Tibial nerve (tissue), 4 donors: ENCODE measurements around the gene RASA3. TPM values are rescaled to one million over a fixed set of nuclear protein-coding genes. Genes with fewer than 3 reads are reported as not detected.
A peak's percentile ranks its signal among the peaks of the same experiment; 100 is the strongest.

Experiments
- DNase-seq, 2 donors: peaks; one replicate each; pipeline ENCODE4 v3.0.0-alpha.2; 2019; ENCODE audit warnings: low spot score in 2 of 2
- H3K27ac ChIP-seq, 4 donors: fragments of 200-600 bp; sonication (generic) in 3 of 4; one replicate each; pipeline ENCODE4 v1.5.1; 2017 to 2019; ENCODE audit warnings: mild to moderate bottlenecking in 1 of 4
- H3K27me3 ChIP-seq, 2 donors: fragments of 200-600 bp; sonication (generic) in 1 of 2; one replicate each; pipeline versions ENCODE4 v1.5.1 to v1.6.0; 2017 to 2019
- H3K36me3 ChIP-seq, 3 donors: fragments of 200-600 bp; sonication (generic); one replicate each; pipeline ENCODE4 v1.5.1; 2018 to 2019
- H3K4me1 ChIP-seq, 4 donors: fragments of 200-600 bp; sonication (generic) in 3 of 4; one replicate each; pipeline ENCODE4 v1.5.1; 2017 to 2019
- H3K4me3 ChIP-seq, 4 donors: fragments of 200-600 bp; sonication (generic) in 3 of 4; one replicate each; pipeline ENCODE4 v1.5.1; 2017 to 2019; ENCODE audit warnings: mild to moderate bottlenecking in 1 of 4, moderate library complexity in 1 of 4
- H3K9me3 ChIP-seq, 4 donors: fragments of 200-600 bp; sonication (generic) in 3 of 4; one replicate each; pipeline ENCODE4 v1.5.1; 2017 to 2019
- EP300 ChIP-seq, 2 donors: sonication (generic); formaldehyde crosslinking; IDR thresholded peaks; one replicate each; pipeline ENCODE4 v1.6.1; 2017; ENCODE audit warnings: antibody characterized with exemption in 2 of 2, mild to moderate bottlenecking in 1 of 2
- POLR2A ChIP-seq, 2 donors: fragments of 450-650 bp; IDR thresholded peaks; one replicate each; pipeline ENCODE4 v1.6.1; 2017; ENCODE audit warnings: antibody characterized with exemption in 2 of 2, mild to moderate bottlenecking in 2 of 2, moderate library complexity in 2 of 2
- WGBS, 2 donors: methylation state at CpG; one replicate each; pipeline ENCODE4 v1.1.5; 2018; 5-methylcytosine and 5-hydroxymethylcytosine counted together
- total RNA-seq, 4 donors: library from RNA; depleted of rRNA; stranded (reverse); fragments of >200 nt; gene quantifications; one replicate each; pipeline ENCODE4 v1.1.0, GENCODE V29; 2016
- TF ChIP-seq, protein P1 (sequence below), 5 experiments: fragments of 200-600 bp in 3 of 5; fragments of 450-650 bp in 2 of 5; sonication (generic) in 3 of 5; IDR thresholded peaks; one replicate each; pipeline ENCODE4 v1.5.1; 2016 to 2019; ENCODE audit warnings: antibody characterized with exemption in 5 of 5, mild to moderate bottlenecking in 3 of 5, moderate library complexity in 2 of 5

The RASA3 gene
- total RNA-seq, 4 donors from 2014 or later = 36.2 to 63.3 (median 46.3) TPM

DNA sequence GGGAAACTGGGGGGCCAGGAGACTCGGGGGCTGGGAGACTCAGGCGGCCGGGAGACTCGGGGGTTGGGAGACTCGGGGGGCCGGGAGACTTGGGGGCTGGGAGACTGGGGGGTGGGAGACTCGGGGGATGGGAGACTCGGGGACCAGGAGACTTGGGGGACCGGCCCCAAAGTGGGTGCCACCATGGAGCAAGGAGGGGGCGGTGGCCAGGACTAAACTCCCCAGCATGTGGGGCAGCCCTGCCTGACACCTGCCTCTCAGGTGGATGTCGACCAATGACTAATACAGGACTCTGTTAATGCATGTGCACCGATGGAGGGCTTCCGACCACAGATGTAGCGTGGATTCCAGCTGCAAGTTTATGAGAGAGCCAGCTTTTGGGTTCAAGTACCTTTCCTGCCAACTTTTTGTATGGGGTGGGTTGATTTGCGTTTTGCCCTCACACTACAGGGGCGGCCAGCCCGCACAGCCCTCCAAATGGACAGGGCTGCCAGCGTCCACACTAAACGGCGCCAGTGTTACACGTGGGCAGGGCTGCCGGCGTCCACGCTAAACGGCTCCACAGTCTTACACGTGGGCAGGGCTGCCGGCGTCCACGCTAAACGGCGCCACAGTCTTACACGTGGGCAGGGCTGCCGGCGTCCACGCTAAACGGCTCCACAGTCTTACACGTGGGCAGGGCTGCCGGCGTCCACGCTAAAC lies 62.2 kb downstream of the RASA3 start:
- TF ChIP-seq, protein P1, sequence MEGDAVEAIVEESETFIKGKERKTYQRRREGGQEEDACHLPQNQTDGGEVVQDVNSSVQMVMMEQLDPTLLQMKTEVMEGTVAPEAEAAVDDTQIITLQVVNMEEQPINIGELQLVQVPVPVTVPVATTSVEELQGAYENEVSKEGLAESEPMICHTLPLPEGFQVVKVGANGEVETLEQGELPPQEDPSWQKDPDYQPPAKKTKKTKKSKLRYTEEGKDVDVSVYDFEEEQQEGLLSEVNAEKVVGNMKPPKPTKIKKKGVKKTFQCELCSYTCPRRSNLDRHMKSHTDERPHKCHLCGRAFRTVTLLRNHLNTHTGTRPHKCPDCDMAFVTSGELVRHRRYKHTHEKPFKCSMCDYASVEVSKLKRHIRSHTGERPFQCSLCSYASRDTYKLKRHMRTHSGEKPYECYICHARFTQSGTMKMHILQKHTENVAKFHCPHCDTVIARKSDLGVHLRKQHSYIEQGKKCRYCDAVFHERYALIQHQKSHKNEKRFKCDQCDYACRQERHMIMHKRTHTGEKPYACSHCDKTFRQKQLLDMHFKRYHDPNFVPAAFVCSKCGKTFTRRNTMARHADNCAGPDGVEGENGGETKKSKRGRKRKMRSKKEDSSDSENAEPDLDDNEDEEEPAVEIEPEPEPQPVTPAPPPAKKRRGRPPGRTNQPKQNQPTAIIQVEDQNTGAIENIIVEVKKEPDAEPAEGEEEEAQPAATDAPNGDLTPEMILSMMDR (IDR thresholded peaks at IDR 0.05) = no peak
- TF ChIP-seq POLR2A (IDR thresholded peaks at IDR 0.05) = no peak
- TF ChIP-seq EP300 (IDR thresholded peaks at IDR 0.05) = no peak
- Histone ChIP-seq H3K36me3 (peaks cover 0 to 13% (median 0%) of the 10 kb centered on the region in 3 donors), H3K27me3 (no peaks in the 10 kb centered on the region), H3K9me3 (no peaks in the 10 kb centered on the region), H3K4me3 (no peak overlapping the region), H3K27ac (peak overlapping the region in 2 of 4 donors; percentile 41 to 58), H3K4me1 (peaks cover 0 to 70% (median 41%) of the 10 kb centered on the region in 4 donors)
- WGBS, 2 donors = 94 to 95% methylated on average over 27 to 39 of the region's 40 CpGs
- peak in 1 of 2 donors; percentile 11 for DNase-seq

DNA sequence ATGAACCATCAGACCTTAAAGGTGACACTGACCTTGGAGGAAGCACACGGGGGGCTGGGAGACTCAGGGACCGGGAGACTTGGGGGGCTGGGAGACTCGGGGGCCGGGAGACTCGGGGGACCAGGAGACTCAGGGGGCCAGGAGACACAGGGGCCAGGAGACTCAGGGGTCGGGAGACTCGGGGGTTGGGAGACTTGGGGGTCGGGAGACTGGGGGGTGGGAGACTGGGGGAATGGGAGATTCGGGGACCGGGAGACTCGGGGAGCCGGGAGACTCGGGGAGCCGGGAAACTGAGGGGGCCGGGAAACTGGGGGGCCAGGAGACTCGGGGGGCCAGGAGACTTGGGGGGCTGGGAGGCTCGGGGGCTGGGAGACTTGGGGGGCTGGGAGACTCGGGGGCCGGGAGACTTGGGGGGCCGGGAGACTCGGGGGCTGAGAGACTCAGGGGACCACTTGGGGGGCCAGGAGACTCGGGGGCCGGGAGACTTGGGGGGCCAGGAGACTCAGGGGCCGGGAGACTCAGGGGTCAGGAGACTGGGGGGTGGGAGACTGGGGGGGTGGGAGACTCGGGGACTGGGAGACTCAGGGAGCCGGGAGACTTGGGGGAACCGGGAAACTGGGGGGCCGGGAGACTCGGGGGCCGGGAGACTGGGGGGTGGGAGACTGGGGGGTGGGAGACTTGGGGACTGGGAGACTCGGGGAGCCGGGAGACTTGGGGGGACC lies 62.9 kb downstream of the RASA3 start:
- no peak overlapping the region for H3K4me3 ChIP-seq
- H3K9me3 ChIP-seq = no peaks in the 10 kb centered on the region
- no peaks in the 10 kb centered on the region for H3K27me3 ChIP-seq
- 81 to 89% methylated on average over 17 to 21 of the region's 32 CpGs for WGBS, 2 donors
- DNase-seq = peak in 1 of 2 donors; percentile 8
- peaks cover 0 to 13% (median 0%) of the 10 kb centered on the region in 3 donors for H3K36me3 ChIP-seq
- peaks cover 0 to 70% (median 45%) of the 10 kb centered on the region in 4 donors for H3K4me1 ChIP-seq
- no peak for TF ChIP-seq EP300 (IDR thresholded peaks at IDR 0.05)
- TF ChIP-seq, protein P1 (IDR thresholded peaks at IDR 0.05) = no peak
- no peak for TF ChIP-seq POLR2A (IDR thresholded peaks at IDR 0.05)
- H3K27ac ChIP-seq = peak overlapping the region; percentile 86 to 99 (median 94)

DNA sequence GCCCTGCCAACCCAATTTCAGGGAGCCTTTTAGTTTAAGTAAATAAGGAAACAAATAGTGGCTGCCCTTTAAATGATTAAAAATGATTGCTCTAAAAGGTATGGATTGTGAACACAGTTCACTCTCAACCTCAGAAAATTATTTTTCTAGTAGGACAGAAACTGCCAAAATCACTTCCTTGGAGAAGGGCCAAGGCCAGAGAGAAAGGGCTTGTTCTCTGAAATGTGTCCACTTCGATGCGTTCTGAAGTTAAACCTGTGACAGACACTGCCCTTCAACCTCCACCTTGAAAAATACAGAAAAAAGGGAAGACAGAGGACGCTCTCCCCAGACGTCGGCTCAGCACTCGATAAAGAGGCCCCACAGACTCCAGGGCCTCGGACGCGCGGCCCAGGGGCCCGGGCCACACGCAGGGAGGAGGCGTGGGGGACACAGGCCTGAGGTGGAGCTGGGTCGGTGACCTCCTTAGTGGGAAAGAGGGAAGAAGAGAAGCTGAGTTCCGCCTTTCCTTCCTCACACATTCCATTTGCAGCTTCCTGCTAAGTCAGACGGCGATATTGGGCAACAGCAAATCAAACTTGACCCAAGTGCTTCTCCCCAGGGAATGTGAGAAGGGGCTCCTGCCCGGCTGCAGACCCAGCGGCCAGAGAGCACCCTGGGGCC lies 63.6 kb downstream of the RASA3 start:
- TF ChIP-seq POLR2A (IDR thresholded peaks at IDR 0.05) = no peak
- peak in 1 of 2 donors; percentile 78 for TF ChIP-seq EP300 (IDR thresholded peaks at IDR 0.05)
- H3K9me3 ChIP-seq = no peaks in the 10 kb centered on the region
- H3K27me3 ChIP-seq = no peaks in the 10 kb centered on the region
- peak overlapping the region; percentile 86 to 99 (median 94) for H3K27ac ChIP-seq
- H3K4me3 ChIP-seq = no peak overlapping the region
- peak; percentile 13 to 59 for DNase-seq
- peaks cover 0 to 72% (median 53%) of the 10 kb centered on the region in 4 donors for H3K4me1 ChIP-seq
- peaks cover 0 to 12% (median 0%) of the 10 kb centered on the region in 3 donors for H3K36me3 ChIP-seq
- 26 to 32% methylated on average over 19 of the region's 19 CpGs for WGBS, 2 donors

DNA sequence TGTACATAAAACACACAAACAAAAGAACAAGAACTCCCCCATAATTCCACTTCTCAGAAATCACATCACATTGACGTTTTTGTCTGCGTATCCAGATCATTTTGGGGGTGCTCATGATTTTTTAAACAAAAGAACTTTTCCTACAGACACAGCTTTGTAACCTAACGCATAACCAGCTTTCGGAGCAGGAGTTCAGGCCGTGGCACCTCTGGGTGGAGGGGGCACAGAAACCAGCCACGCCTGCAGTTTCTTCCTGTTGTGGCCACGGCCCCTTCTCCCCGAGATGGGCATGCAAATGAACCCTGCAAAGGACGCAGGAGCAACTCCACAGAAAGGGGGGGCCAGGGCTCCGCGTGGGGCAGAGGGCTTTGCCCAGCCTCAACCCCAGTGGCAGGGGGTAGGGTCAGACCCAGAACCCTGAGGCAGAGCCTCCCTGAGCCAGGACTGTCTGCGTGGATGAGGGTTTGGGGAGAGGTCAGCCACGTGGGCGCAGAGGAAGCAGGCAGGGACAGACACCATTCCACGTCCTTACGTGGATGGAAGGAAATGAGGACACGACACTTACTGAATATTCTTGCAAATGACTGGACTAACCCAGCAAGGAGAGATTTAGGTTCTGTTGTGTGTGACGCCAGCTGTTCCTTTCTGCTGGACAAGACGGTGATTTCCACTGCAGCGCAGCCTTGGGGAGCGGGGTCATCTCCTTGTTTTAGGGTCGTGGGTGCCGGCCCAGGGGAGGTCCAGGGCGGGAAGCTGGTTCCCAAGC lies 64.4 kb downstream of the RASA3 start:
- DNase-seq = peak in 1 of 2 donors; percentile 12
- TF ChIP-seq EP300 (IDR thresholded peaks at IDR 0.05) (peak; percentile 15 to 63), POLR2A (IDR thresholded peaks at IDR 0.05) (no peak)
- TF ChIP-seq, protein P1 (IDR thresholded peaks at IDR 0.05) = no peak
- peak overlapping the region; percentile 86 to 99 (median 94) for H3K27ac ChIP-seq
- peaks cover 0 to 5% (median 0%) of the 10 kb centered on the region in 3 donors for H3K36me3 ChIP-seq
- H3K4me3 ChIP-seq = no peak overlapping the region
- no peaks in the 10 kb centered on the region for H3K9me3 ChIP-seq
- peaks cover 3 to 79% (median 59%) of the 10 kb centered on the region in 4 donors for H3K4me1 ChIP-seq
- 44 to 57% methylated on average over 24 of the region's 24 CpGs for WGBS, 2 donors
- no peaks in the 10 kb centered on the region for H3K27me3 ChIP-seq

DNA sequence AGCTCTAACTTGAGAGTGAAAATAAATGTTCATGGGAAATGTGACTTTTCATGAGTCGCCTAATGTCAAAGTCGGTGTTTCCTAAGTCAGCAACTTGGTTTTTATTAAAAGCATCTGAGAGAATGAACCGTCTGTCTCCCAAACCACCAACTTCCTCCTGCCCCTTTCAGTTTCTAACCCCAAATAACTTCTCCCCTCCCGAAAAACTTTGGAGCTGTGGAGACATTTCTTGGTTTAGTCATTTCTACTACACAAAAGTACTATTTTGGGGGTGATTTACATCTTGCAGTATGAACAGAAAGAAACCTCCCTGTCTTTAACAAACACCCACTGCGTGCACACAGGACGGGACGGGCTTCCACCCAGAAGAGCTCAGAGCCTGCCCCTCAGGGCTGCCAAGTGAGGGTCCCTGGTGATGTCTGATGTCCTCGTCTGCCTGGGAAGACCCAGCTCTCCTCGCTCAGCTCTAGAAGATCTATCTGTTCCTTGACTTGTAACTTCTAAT lies 65.0 kb downstream of the RASA3 start:
- 20 to 28% methylated on average over 9 of the region's 9 CpGs for WGBS, 2 donors
- peaks cover 3 to 84% (median 65%) of the 10 kb centered on the region in 4 donors for H3K4me1 ChIP-seq
- H3K4me3 ChIP-seq = no peak overlapping the region
- DNase-seq = peak in 1 of 2 donors; percentile 10
- peaks cover 0 to under 1% (median 0%) of the 10 kb centered on the region in 3 donors for H3K36me3 ChIP-seq
- H3K27me3 ChIP-seq = no peaks in the 10 kb centered on the region
- H3K9me3 ChIP-seq = no peaks in the 10 kb centered on the region
- H3K27ac ChIP-seq = peak overlapping the region; percentile 86 to 99 (median 94)
- TF ChIP-seq, protein P1 (IDR thresholded peaks at IDR 0.05) = no peak
- TF ChIP-seq EP300 (IDR thresholded peaks at IDR 0.05) (no peak), POLR2A (IDR thresholded peaks at IDR 0.05) (no peak)
